Thymus (tissue), 11 donors: ENCODE results near the gene NDUFC1. TPM values are rescaled to one million over a fixed set of nuclear protein-coding genes. Genes with fewer than 3 reads are reported as not detected.
"Not testable (repeated sequence)": the region's sequence is repeated elsewhere in the genome, so short reads cannot be mapped to it uniquely, and the experiment has no call there.

ENCODE experiments used
- DNase-seq, 9 donors: peaks; one replicate each; pipeline ENCODE4 v3.0.0-alpha.2; 2013; ENCODE audit warnings: low spot score in 9 of 9, low read depth in 6 of 9, missing footprints in 1 of 9
- H3K27ac ChIP-seq, 2 donors: one replicate each; pipeline ENCODE4 v1.5.1; 2013; ENCODE audit warnings: control low read depth in 1 of 2, low read depth in 1 of 2, low read length in 1 of 2, mild to moderate bottlenecking in 1 of 2, moderate library complexity in 1 of 2
- H3K27me3 ChIP-seq, 2 donors: one replicate each; pipeline ENCODE4 v1.5.1; 2013; ENCODE audit warnings: low read length in 1 of 2; ENCODE audit not compliant: control insufficient read depth in 2 of 2, insufficient read depth in 1 of 2
- H3K36me3 ChIP-seq, 2 donors: one replicate each; pipeline ENCODE4 v1.5.1; 2013; ENCODE audit warnings: low read length in 1 of 2, mild to moderate bottlenecking in 1 of 2, moderate library complexity in 1 of 2; ENCODE audit not compliant: control insufficient read depth in 2 of 2, insufficient read depth in 2 of 2
- H3K4me1 ChIP-seq, 2 donors: one replicate each; pipeline ENCODE4 v1.5.1; 2013; ENCODE audit warnings: low read length in 2 of 2; ENCODE audit not compliant: control insufficient read depth in 2 of 2, insufficient read depth in 2 of 2
- H3K4me3 ChIP-seq, 2 donors: one replicate each; pipeline ENCODE4 v1.5.1; 2013; ENCODE audit warnings: low read length in 2 of 2, control low read depth in 1 of 2, mild to moderate bottlenecking in 1 of 2
- H3K9me3 ChIP-seq, 2 donors: one replicate each; pipeline ENCODE4 v1.5.1; 2013; ENCODE audit warnings: low read length in 1 of 2, mild to moderate bottlenecking in 1 of 2; ENCODE audit not compliant: control insufficient read depth in 2 of 2, insufficient read depth in 1 of 2
- WGBS: extraction: QIAGEN DNeasy Blood & Tissue Kit; methylation state at CpG from one replicate; pipeline ENCODE4 v1.1.7; 2013; 5-methylcytosine and 5-hydroxymethylcytosine counted together
- polyA plus RNA-seq: library from polyadenylated mRNA; stranded (reverse); fragments of 200-250 nt; gene quantifications from one replicate; pipeline ENCODE4 v1.2.3, GENCODE V29; 2013
- total RNA-seq: library from RNA; stranded (reverse); fragments of 120-200 nt; gene quantifications from one replicate; pipeline ENCODE4 v1.2.4, GENCODE V29; 2013
- donor health status: healthy.

Gene NDUFC1
- total and polyA plus RNA-seq, 2 donors: 50.6 to 113 TPM

GRCh38 chr4:139267301-139267700 lies 35.0 kb downstream of the NDUFC1 start:
- H3K27ac ChIP-seq: no peak overlapping the region
- H3K9me3 ChIP-seq: no peaks in the 10 kb centered on the region
- H3K36me3 ChIP-seq: no peaks in the 10 kb centered on the region
- peaks cover 4 to 9% of the 10 kb centered on the region in 2 donors for H3K4me1 ChIP-seq
- no peak for DNase-seq
- H3K27me3 ChIP-seq: no peaks in the 10 kb centered on the region
- 99% methylated on average over 1 of the region's 1 CpG for WGBS
- H3K4me3 ChIP-seq: no peak overlapping the region

- H3K36me3 ChIP-seq: no peaks in the 10 kb centered on the region
- peak overlapping the region in 1 of 2 donors; percentile 25 for H3K27ac ChIP-seq
- 18% methylated on average over 14 of the region's 14 CpGs for WGBS
- no peaks in the 10 kb centered on the region for H3K27me3 ChIP-seq
- no peaks in the 10 kb centered on the region for H3K9me3 ChIP-seq
- peak in 7 of 9 donors; percentile 12 to 59 (median 29) for DNase-seq
- H3K4me1 ChIP-seq: peaks cover 4 to 9% of the 10 kb centered on the region in 2 donors
- H3K4me3 ChIP-seq: peak overlapping the region; percentile 26 to 38
These were observed 35.6 kb downstream of the NDUFC1 start for GRCh38 chr4:139266583-139267257.

DNA sequence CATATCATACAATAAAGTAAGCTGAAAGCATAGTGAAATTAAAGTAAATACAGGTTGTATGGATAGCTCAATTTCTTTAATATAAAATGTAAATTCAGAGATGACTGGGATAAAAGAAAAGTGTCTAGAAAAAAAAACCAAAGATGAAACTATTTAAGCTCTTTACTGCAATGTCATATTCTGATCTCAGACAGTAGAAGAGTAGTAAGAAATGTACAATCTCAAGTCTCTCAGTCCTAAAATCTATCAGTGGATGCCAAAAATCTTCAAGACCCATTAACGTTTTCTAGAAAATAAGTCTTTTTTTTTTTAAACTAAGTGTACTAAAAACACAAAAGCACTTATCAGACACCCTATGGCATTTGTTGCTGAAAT lies 36.1 kb downstream of the NDUFC1 start:
- peak overlapping the region; percentile 26 to 38 for H3K4me3 ChIP-seq
- DNase-seq: no peak
- peaks cover 4 to 9% of the 10 kb centered on the region in 2 donors for H3K4me1 ChIP-seq
- no peak overlapping the region for H3K27ac ChIP-seq
- WGBS: 3% methylated on average over 1 of the region's 1 CpG
- no peaks in the 10 kb centered on the region for H3K9me3 ChIP-seq
- H3K27me3 ChIP-seq: no peaks in the 10 kb centered on the region
- H3K36me3 ChIP-seq: no peaks in the 10 kb centered on the region

GRCh38 chr4:139265654-139266053 lies 36.6 kb downstream of the NDUFC1 start:
- WGBS: 66% methylated on average over 3 of the region's 3 CpGs
- no peaks in the 10 kb centered on the region for H3K9me3 ChIP-seq
- no peak for DNase-seq

GRCh38 chr4:139256349-139256748 lies 45.9 kb downstream of the NDUFC1 start:
- Histone ChIP-seq H3K27me3 (no peaks in the 10 kb centered on the region), H3K4me1 (no peaks in the 10 kb centered on the region), H3K4me3 (no peak overlapping the region), H3K36me3 (no peaks in the 10 kb centered on the region), H3K27ac (no peak overlapping the region), H3K9me3 (no peaks in the 10 kb centered on the region)
- no peak for DNase-seq
- 82% methylated on average over 2 of the region's 2 CpGs for WGBS

More at GRCh38 chr4:139265654-139266053, 36.6 kb downstream of the NDUFC1 start:
- Histone ChIP-seq H3K4me3 (no peak overlapping the region), H3K27me3 (no peaks in the 10 kb centered on the region), H3K4me1 (peaks cover 4 to 9% of the 10 kb centered on the region in 2 donors), H3K27ac (no peak overlapping the region), H3K36me3 (no peaks in the 10 kb centered on the region)

GRCh38 chr4:139255581-139255980 lies 46.7 kb downstream of the NDUFC1 start:
- H3K4me1 ChIP-seq, H3K9me3 ChIP-seq, DNase-seq, H3K4me3 ChIP-seq, H3K27me3 ChIP-seq, H3K27ac ChIP-seq, H3K36me3 ChIP-seq: not testable (repeated sequence)
- 97% methylated on average over 6 of the region's 6 CpGs for WGBS

GRCh38 chr4:139253713-139254112 lies 48.6 kb downstream of the NDUFC1 start:
- no peak overlapping the region for H3K4me3 ChIP-seq
- H3K27me3 ChIP-seq: no peaks in the 10 kb centered on the region
- no peaks in the 10 kb centered on the region for H3K4me1 ChIP-seq
- no peaks in the 10 kb centered on the region for H3K36me3 ChIP-seq
- no peaks in the 10 kb centered on the region for H3K9me3 ChIP-seq
- no peak overlapping the region for H3K27ac ChIP-seq
- 96% methylated on average over 3 of the region's 3 CpGs for WGBS
- no peak for DNase-seq

DNA sequence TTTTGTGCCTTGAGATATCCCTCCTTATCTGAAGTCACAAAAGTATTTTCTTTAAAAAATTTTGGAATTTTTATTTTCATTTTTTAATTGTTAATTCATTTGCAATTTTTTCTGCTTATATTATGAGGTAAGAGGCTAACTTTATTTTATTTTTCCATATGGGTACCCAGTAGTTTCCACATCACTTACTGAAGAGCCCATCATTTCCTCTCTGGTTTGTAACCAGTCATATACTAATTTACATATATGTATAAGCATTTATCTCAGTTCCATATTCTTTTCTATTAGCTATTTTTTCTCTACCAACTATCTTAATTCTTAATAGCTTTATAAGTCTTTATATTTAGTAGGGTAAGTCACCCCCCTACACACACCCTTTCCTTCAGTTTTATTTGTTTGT lies 49.2 kb downstream of the NDUFC1 start:
- DNase-seq: no peak
- H3K9me3 ChIP-seq: no peaks in the 10 kb centered on the region
- H3K4me3 ChIP-seq: no peak overlapping the region
- H3K4me1 ChIP-seq: no peaks in the 10 kb centered on the region
- no peak overlapping the region for H3K27ac ChIP-seq
- no peaks in the 10 kb centered on the region for H3K27me3 ChIP-seq
- no peaks in the 10 kb centered on the region for H3K36me3 ChIP-seq

- Histone ChIP-seq H3K4me1 (no peaks in the 10 kb centered on the region), H3K9me3 (no peaks in the 10 kb centered on the region), H3K27ac (no peak overlapping the region), H3K36me3 (no peaks in the 10 kb centered on the region), H3K4me3 (no peak overlapping the region), H3K27me3 (no peaks in the 10 kb centered on the region)
- 94% methylated on average over 4 of the region's 4 CpGs for WGBS
- no peak for DNase-seq
These were observed 54.5 kb downstream of the NDUFC1 start for GRCh38 chr4:139247700-139248238.
